ENCODE measurements around the gene APP.

GRCh38 chr21:26049803-26050202 is 120.8 kb downstream of the APP start:
- TF ChIP-seq CTCF (conservative IDR thresholded peaks at IDR 0.05; ENCODE audit: low read depth, low read length) (no peak), EZH2 (IDR thresholded peaks at IDR 0.05; ENCODE audit: low read length, unreplicated experiment) (no peak), EZH2phosphoT487 (IDR thresholded peaks at IDR 0.05; ENCODE audit: borderline replicate concordance, low read length) (no peak)

All from PC-3 (cell line).